ENCODE results near the gene GTF3A.

GTF3A gene

GRCh38 chr13:27425158-27425917, 919 bp downstream of the GTF3A start:
- peaks cover 40% of the 10 kb centered on the region for H3K4me1 Mint-ChIP-seq
- ATAC-seq (peak; percentile 0), DNase-seq (peak; percentile 15 to 32)
- H3K27me3 Mint-ChIP-seq, result no peaks in the 10 kb centered on the region
- H3K9me3 Mint-ChIP-seq, result no peaks in the 10 kb centered on the region
- peak overlapping the region; percentile 89 to 97 for H3K27ac Mint-ChIP-seq
- peak overlapping the region; percentile 84 to 95 for H3K4me3 Mint-ChIP-seq

- peaks cover 48% of the 10 kb centered on the region for H3K4me1 Mint-ChIP-seq
- peak; percentile 80 for ATAC-seq
- no peaks in the 10 kb centered on the region for H3K9me3 Mint-ChIP-seq
- H3K4me3 Mint-ChIP-seq, result peak overlapping the region; percentile 84 to 95
- peak overlapping the region; percentile 80 to 97 for H3K27ac Mint-ChIP-seq
- no peaks in the 10 kb centered on the region for H3K27me3 Mint-ChIP-seq
- peak; percentile 66 to 77 for DNase-seq
These were observed 1.7 kb downstream of the GTF3A start for GRCh38 chr13:27425918-27426630.

- DNase-seq, result no peak
- Mint-ChIP-seq H3K9me3 (no peaks in the 10 kb centered on the region), H3K27ac (peak overlapping the region; percentile 16 to 80), H3K4me3 (peak overlapping the region; percentile 84 to 95), H3K27me3 (no peaks in the 10 kb centered on the region), H3K4me1 (peaks cover 59% of the 10 kb centered on the region)
- no peak for ATAC-seq
These were observed 3.2 kb downstream of the GTF3A start for GRCh38 chr13:27427641-27428040.

GRCh38 chr13:27428160-27428559, 3.7 kb downstream of the GTF3A start:
- H3K4me1 Mint-ChIP-seq, result peaks cover 59% of the 10 kb centered on the region
- no peaks in the 10 kb centered on the region for H3K9me3 Mint-ChIP-seq

GRCh38 chr13:27432180-27432579, 7.8 kb downstream of the GTF3A start:
- H3K27ac Mint-ChIP-seq, result peak overlapping the region; percentile 76 to 91
- H3K4me3 Mint-ChIP-seq, result peak overlapping the region in 1 of 2 donors; percentile 39
- DNase-seq (no peak), ATAC-seq (peak; percentile 17)
- peaks cover 63% of the 10 kb centered on the region for H3K4me1 Mint-ChIP-seq
- H3K9me3 Mint-ChIP-seq, result no peaks in the 10 kb centered on the region
- H3K27me3 Mint-ChIP-seq, result no peaks in the 10 kb centered on the region

More at GRCh38 chr13:27428160-27428559, 3.7 kb downstream of the GTF3A start:
- ATAC-seq (no peak), DNase-seq (no peak)
- peak overlapping the region; percentile 8 to 33 for H3K4me3 Mint-ChIP-seq
- no peaks in the 10 kb centered on the region for H3K27me3 Mint-ChIP-seq
- no peak overlapping the region for H3K27ac Mint-ChIP-seq

DNA sequence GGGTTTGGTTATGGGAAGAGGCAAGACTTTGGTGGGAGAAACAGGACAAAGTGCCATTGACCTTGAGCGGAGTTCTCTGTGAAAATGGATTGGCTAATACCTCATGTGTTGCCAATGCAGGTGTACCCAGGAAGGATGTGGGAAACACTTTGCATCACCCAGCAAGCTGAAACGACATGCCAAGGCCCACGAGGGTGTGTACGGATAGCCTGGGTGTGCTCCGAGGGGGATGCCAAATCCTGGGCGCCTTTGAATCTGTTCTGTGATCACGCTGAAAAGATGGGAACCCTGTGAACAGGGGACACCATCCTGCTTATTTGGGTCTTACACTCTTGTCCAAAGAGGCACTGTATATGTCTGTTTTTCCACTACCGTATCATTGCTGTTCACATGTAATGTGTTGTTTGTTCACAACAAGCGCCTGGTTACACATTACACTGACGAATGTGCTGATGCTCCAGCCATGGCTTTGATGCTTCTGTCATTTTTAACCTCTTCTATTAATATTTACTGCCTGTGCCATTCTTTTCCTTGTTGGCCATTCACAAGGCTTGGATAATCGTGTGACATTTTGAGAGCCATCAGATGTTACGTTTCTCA, 8.3 kb downstream of the GTF3A start:
- Mint-ChIP-seq H3K4me1 (peaks cover 63% of the 10 kb centered on the region), H3K27me3 (no peaks in the 10 kb centered on the region), H3K27ac (peak overlapping the region; percentile 76 to 91), H3K9me3 (no peaks in the 10 kb centered on the region), H3K4me3 (peak overlapping the region in 1 of 2 donors; percentile 39)
- no peak for DNase-seq
- ATAC-seq, result no peak

- Mint-ChIP-seq H3K27ac (no peak overlapping the region), H3K27me3 (no peaks in the 10 kb centered on the region), H3K9me3 (no peaks in the 10 kb centered on the region), H3K4me1 (peaks cover 61% of the 10 kb centered on the region), H3K4me3 (no peak overlapping the region)
- DNase-seq, result no peak
- ATAC-seq, result no peak
These were observed 12.7 kb downstream of the GTF3A start for GRCh38 chr13:27437126-27437525.

DNA sequence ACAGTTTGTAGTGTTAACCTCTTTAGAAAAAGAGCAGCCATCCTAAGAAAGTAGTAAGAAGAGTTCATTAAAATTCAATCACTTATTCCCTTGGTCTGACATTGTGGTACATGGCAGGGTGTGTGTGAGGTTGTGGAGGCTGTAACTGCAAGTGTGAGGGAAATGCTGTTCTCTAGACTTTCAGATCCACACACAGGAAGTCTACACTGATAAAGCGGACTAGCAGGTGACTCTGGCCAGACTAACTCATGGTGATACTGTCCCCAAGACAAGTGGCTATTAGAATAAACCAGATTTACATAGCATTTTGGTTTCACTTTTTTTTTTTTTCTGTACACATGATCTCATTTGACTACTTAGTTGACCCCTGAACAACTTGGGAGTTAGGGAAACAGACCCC, 16.0 kb downstream of the GTF3A start:
- DNase-seq, result no peak
- Mint-ChIP-seq H3K9me3 (no peaks in the 10 kb centered on the region), H3K4me3 (no peak overlapping the region), H3K27me3 (no peaks in the 10 kb centered on the region), H3K27ac (peak overlapping the region in 1 of 2 donors; percentile 72), H3K4me1 (peaks cover 51% of the 10 kb centered on the region)
- ATAC-seq, result peak; percentile 40

DNA sequence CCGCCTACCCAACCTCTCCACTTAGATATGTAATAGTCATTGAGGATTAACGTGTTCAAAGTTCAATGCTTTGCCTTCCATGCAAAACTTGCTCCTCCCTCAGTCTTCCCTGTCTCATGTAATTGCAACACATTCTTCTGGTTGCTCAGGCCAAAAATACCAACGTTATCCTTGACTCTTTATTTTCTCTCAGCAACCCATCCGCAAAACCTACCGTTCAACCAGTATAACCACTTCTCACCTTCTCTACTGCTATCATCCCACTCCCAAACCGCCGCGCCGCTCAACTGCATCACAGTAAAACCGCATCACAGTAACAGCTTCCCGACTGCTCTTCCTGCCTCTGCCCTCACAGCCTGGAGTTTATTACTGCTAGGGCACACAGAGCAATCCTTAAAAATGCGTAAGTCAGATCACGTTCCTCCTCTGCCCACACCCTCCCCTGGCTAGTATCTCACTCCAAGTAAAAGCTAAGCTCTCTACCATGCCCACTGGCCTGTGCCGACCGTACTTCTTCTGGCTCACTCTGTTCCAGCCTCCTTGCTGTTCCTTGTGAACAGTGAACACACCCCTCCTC, 17.7 kb downstream of the GTF3A start:
- no peak for DNase-seq
- Mint-ChIP-seq H3K4me3 (peak overlapping the region; percentile 71 to 75), H3K27me3 (no peaks in the 10 kb centered on the region), H3K27ac (peak overlapping the region in 1 of 2 donors; percentile 21), H3K4me1 (peaks cover 60% of the 10 kb centered on the region), H3K9me3 (no peaks in the 10 kb centered on the region)
- peak; percentile 77 for ATAC-seq

- Mint-ChIP-seq H3K9me3 (no peaks in the 10 kb centered on the region), H3K4me1 (peaks cover 61% of the 10 kb centered on the region), H3K27me3 (no peaks in the 10 kb centered on the region), H3K4me3 (peak overlapping the region; percentile 71 to 75), H3K27ac (peak overlapping the region in 1 of 2 donors; percentile 21)
- DNase-seq (no peak), ATAC-seq (peak; percentile 37)
These were observed 18.4 kb downstream of the GTF3A start for GRCh38 chr13:27442797-27443196.

- H3K9me3 Mint-ChIP-seq, result no peaks in the 10 kb centered on the region
- no peak for ATAC-seq
- H3K4me1 Mint-ChIP-seq, result peaks cover 59% of the 10 kb centered on the region
- no peak for DNase-seq
- H3K4me3 Mint-ChIP-seq, result peak overlapping the region; percentile 77 to 80
- peak overlapping the region; percentile 96 to 97 for H3K27ac Mint-ChIP-seq
- no peaks in the 10 kb centered on the region for H3K27me3 Mint-ChIP-seq
These were observed 22.7 kb downstream of the GTF3A start for GRCh38 chr13:27446986-27447583.

DNA sequence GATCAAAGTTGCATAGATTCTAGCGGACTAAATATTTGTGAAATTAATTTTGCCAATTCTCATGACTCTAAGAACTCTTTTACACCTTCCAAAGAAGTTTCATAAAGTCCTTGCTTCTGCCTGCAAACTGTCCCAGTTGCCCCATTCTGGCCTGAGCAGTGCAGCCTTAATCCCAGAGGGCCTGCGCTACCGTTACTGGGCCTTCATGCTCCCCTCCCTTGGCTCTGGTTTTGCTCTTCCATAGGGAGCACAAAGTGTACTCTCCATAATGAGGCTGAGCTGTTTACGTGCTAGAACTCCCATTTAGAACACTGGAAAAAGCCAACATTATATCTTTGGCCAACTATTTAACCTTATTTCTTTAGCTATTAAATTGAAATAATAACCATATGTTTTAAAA, 23.9 kb downstream of the GTF3A start:
- H3K4me3 Mint-ChIP-seq, result peak overlapping the region; percentile 80 to 92
- H3K9me3 Mint-ChIP-seq, result no peaks in the 10 kb centered on the region
- peak overlapping the region in 1 of 2 donors; percentile 81 for H3K27ac Mint-ChIP-seq
- DNase-seq (no peak), ATAC-seq (no peak)
- H3K4me1 Mint-ChIP-seq, result peaks cover 49% of the 10 kb centered on the region
- no peaks in the 10 kb centered on the region for H3K27me3 Mint-ChIP-seq

GRCh38 chr13:27449081-27449603, 24.7 kb downstream of the GTF3A start:
- peak overlapping the region; percentile 80 to 92 for H3K4me3 Mint-ChIP-seq
- no peaks in the 10 kb centered on the region for H3K27me3 Mint-ChIP-seq
- H3K27ac Mint-ChIP-seq, result peak overlapping the region; percentile 93 to 96
- ATAC-seq (no peak), DNase-seq (no peak)
- H3K4me1 Mint-ChIP-seq, result peaks cover 49% of the 10 kb centered on the region
- H3K9me3 Mint-ChIP-seq, result no peaks in the 10 kb centered on the region

DNA sequence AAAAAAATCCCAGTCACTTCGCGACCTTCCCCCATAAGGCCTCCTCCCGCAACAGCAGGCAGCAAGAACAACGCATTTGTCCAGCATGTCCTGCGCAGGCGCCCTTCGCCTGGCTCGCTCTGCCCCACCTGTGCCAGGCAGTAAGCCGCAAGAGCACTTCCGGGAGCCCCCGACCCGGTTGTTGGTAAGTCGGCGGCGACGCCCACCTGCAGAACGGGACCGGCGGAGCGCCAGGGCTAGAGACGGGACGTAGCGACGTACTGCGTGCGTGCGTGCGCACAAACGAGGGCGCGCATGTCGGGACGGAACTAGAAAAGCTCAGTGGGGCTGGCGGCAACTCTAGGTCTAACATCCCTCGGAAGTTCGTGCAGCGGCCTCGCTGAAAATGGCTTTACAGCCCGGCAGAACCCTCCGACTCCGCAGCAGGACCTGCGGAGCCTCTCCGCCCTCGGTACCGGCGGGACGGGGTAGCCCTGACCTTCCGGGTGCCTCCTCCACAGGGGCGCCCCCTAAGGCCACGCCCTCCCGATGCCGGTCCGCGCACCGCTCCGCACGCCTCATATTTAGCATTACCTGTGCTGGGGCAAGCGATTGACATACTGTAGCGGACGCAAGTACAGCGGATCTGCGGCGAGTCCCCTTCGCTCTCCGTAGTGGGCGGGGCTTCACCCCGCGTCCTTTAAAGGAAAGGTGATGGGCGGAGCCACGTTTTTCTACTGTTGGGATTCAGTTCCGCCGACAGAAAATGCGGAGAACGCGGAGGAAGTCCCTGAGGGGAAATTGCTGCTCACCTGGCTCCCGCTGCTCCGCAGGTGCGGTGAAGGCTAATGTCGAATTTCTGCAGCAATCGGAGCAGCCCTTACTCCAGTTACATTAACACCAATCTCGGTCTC, 25.8 kb downstream of the GTF3A start, which contains the start of gene MTIF3:
Gene MTIF3 (minus strand): TSS at position 629 of the 893 bp plus-strand sequence. CDS start 10,116 bp downstream, outside the sequence.
- DNase-seq (peak; percentile 96 to 99), ATAC-seq (peak; percentile 93)
- Mint-ChIP-seq H3K9me3 (no peaks in the 10 kb centered on the region), H3K4me1 (peaks cover 53% of the 10 kb centered on the region), H3K27ac (peak within 1 kb of the TSS; percentile 93 to 96), H3K4me3 (peak within 1 kb of the TSS; percentile 80 to 92), H3K27me3 (no peaks in the 10 kb centered on the region)

Measured in stimulated activated naive CD8-positive, alpha-beta T cell treated with anti-CD3 and anti-CD28 coated beads, Interleukin-15, amount 100 ng/mL, for 72 hours (primary cell).